Measurements from ENCODE around the gene VWCE. TPM values are rescaled to one million over a fixed set of nuclear protein-coding genes. Genes with fewer than 3 reads are reported as not detected.

VWCE gene
- polyA plus RNA-seq, 3 donors = 0.05 to 0.23 TPM; not detected in 1

- Mint-ChIP-seq H3K27ac (no peak overlapping the region), H3K9me3 (no peaks in the 10 kb centered on the region), H3K4me3 (no peak overlapping the region), H3K4me1 (peaks cover 6% of the 10 kb centered on the region), H3K27me3 (ENCODE audit: low read depth in 3 of 3) (peaks cover 0 to 2% (median 0%) of the 10 kb centered on the region in 3 donors), H3K36me3 (peaks cover 74 to 82% of the 10 kb centered on the region in 2 donors)
- Histone ChIP-seq H4K20me1 (ENCODE audit: insufficient read depth, low read length) (peaks cover 4% of the 10 kb centered on the region), H3K4me1 (ENCODE audit: control insufficient read depth in 1 of 2, insufficient read depth in 2 of 2, low read length in 2 of 2) (no peaks in the 10 kb centered on the region), H3K79me2 (ENCODE audit: insufficient read depth, low read length) (no peaks in the 10 kb centered on the region), H3K27ac (ENCODE audit: low read depth in 1 of 2, low read length in 2 of 2) (no peak overlapping the region), H3K9me3 (replicated peaks in 1 of 2; ENCODE audit: control insufficient read depth in 1 of 2, insufficient read depth in 1 of 2, low read length in 2 of 2) (no peaks in the 10 kb centered on the region), H3K36me3 (replicated peaks in 1 of 2; ENCODE audit: control insufficient read depth in 1 of 2, insufficient read depth in 2 of 2, low read length in 2 of 2) (peaks cover 83 to 100% of the 10 kb centered on the region in 2 donors), H3K4me2 (replicated peaks; ENCODE audit: extremely low read depth, low read length, poor library complexity, severe bottlenecking) (no peak overlapping the region), H3K9ac (ENCODE audit: insufficient read depth, low read length, poor library complexity, severe bottlenecking) (no peak overlapping the region), H2AFZ (ENCODE audit: insufficient read depth, low read depth, low read length, poor library complexity, severe bottlenecking) (no peak overlapping the region), H3K27me3 (ENCODE audit: control insufficient read depth in 2 of 2, insufficient read depth in 2 of 2, low read length in 2 of 2) (no peaks in the 10 kb centered on the region), H3K4me3 (replicated peaks in 1 of 3; ENCODE audit: low read depth in 2 of 3, low read length in 3 of 3) (no peak overlapping the region)
- WGBS (ENCODE audit: insufficient coverage) = 97% methylated on average over 11 of the region's 13 CpGs
- no peak for TF ChIP-seq CTCF (IDR thresholded peaks at IDR 0.05)
- intact Hi-C loops (cut with micrococcal nuclease) = no loop called here
- no peak for DNase-seq
Measured at GRCh38 chr11:61302550-61302949, 7.4 kb upstream of the VWCE start.

DNA sequence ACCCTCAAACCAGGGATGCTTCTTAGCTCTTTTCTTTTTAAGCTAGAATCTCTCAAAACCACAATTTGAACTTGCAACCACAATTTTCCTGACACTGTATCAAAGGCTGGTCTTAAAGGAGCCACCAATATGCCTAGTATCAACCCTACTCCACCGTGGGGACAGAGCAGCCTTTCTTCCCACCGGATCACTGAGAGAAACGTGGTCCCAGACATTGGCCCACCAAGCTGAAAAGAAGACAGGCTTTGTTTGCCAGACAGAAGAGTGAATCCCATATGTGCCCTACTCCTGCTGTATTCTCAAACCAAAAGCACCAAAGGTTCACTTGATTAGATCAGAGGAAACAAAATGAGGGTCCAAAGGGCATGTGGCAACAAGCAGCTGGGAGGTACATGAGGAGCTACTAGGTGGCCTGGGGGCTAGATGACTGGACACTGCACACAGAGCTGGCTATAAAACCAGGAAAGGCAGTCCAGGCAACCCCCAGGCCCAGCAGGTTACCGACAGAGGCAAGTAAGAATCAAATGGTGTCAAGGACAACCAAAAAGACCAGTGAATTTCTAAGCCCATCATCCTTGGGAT is 3.6 kb upstream of the VWCE start:
- intact Hi-C loops (cut with micrococcal nuclease) = no loop called here
- H3K9ac ChIP-seq (ENCODE audit: insufficient read depth, low read length, poor library complexity, severe bottlenecking) = no peak overlapping the region
- peaks cover 4% of the 10 kb centered on the region for H4K20me1 ChIP-seq (ENCODE audit: insufficient read depth, low read length)
- 100% methylated on average over 4 of the region's 4 CpGs for WGBS (ENCODE audit: insufficient coverage)
- H3K27ac ChIP-seq (ENCODE audit: low read depth in 1 of 2, low read length in 2 of 2) = no peak overlapping the region
- peaks cover 23% of the 10 kb centered on the region for H3K4me1 Mint-ChIP-seq
- H3K9me3 Mint-ChIP-seq = peaks cover 0 to 5% (median 2%) of the 10 kb centered on the region in 7 donors
- no peak overlapping the region for H3K4me3 ChIP-seq (replicated peaks in 1 of 3; ENCODE audit: low read depth in 2 of 3, low read length in 3 of 3)
- H3K4me1 ChIP-seq (ENCODE audit: control insufficient read depth in 1 of 2, insufficient read depth in 2 of 2, low read length in 2 of 2) = peaks cover 18 to 20% of the 10 kb centered on the region in 2 donors
- H3K79me2 ChIP-seq (ENCODE audit: insufficient read depth, low read length) = no peaks in the 10 kb centered on the region
- peaks cover 23 to 32% (median 24%) of the 10 kb centered on the region in 3 donors for H3K27me3 Mint-ChIP-seq (ENCODE audit: low read depth in 3 of 3)
- H3K4me2 ChIP-seq (replicated peaks; ENCODE audit: extremely low read depth, low read length, poor library complexity, severe bottlenecking) = no peak overlapping the region
- H3K36me3 Mint-ChIP-seq = peaks cover 70 to 73% of the 10 kb centered on the region in 2 donors
- peaks cover 48 to 64% of the 10 kb centered on the region in 2 donors for H3K36me3 ChIP-seq (replicated peaks in 1 of 2; ENCODE audit: control insufficient read depth in 1 of 2, insufficient read depth in 2 of 2, low read length in 2 of 2)
- no peak for TF ChIP-seq CTCF (IDR thresholded peaks at IDR 0.05)
- no peak for DNase-seq
- no peak overlapping the region for H3K4me3 Mint-ChIP-seq
- peak overlapping the region in 1 of 7 donors; percentile 79 for H3K27ac Mint-ChIP-seq
- no peaks in the 10 kb centered on the region for H3K9me3 ChIP-seq (replicated peaks in 1 of 2; ENCODE audit: control insufficient read depth in 1 of 2, insufficient read depth in 1 of 2, low read length in 2 of 2)
- peaks cover 11 to 24% of the 10 kb centered on the region in 2 donors for H3K27me3 ChIP-seq (ENCODE audit: control insufficient read depth in 2 of 2, insufficient read depth in 2 of 2, low read length in 2 of 2)
- no peak overlapping the region for H2AFZ ChIP-seq (ENCODE audit: insufficient read depth, low read depth, low read length, poor library complexity, severe bottlenecking)

All from CD14-positive monocyte (primary cell).